ENCODE data around the gene MBD6. TPM values are rescaled to one million over a fixed set of nuclear protein-coding genes. Genes with fewer than 3 reads are reported as not detected.

MBD6 gene
- total RNA-seq, 3 donors from 2014 or later = 12.6 to 26.1 (median 19.7) TPM

GRCh38 chr12:57528831-57529555, 6.4 kb downstream of the MBD6 start:
- H3K27me3 ChIP-seq = no peaks in the 10 kb centered on the region
- TF ChIP-seq POLR2A (IDR thresholded peaks at IDR 0.05) = no peak
- TF ChIP-seq POLR2AphosphoS5 (IDR thresholded peaks at IDR 0.05) = no peak
- no peak for TF ChIP-seq CTCF (IDR thresholded peaks at IDR 0.05)
- H3K27ac ChIP-seq = no peak overlapping the region
- no peak overlapping the region for H3K4me3 ChIP-seq
- H3K9me3 ChIP-seq = no peaks in the 10 kb centered on the region
- intact Hi-C loops (cut with DNase I; ENCODE audit: low total_unique reads) = no loop called here
- DNase-seq (ENCODE audit: low spot score in 2 of 2) = no peak
- peaks cover 0 to 10% of the 10 kb centered on the region in 2 donors for H3K4me1 ChIP-seq
- peaks cover 4% of the 10 kb centered on the region for H3K36me3 ChIP-seq

GRCh38 chr12:57529831-57530230, 7.2 kb downstream of the MBD6 start:
- no peak for TF ChIP-seq POLR2AphosphoS5 (IDR thresholded peaks at IDR 0.05)
- TF ChIP-seq POLR2A (IDR thresholded peaks at IDR 0.05) = no peak
- TF ChIP-seq CTCF (IDR thresholded peaks at IDR 0.05) = no peak
- H3K36me3 ChIP-seq = peaks cover 4% of the 10 kb centered on the region

GRCh38 chr12:57530396-57531142, 7.9 kb downstream of the MBD6 start:
- no peaks in the 10 kb centered on the region for H3K9me3 ChIP-seq
- H3K4me1 ChIP-seq = no peaks in the 10 kb centered on the region
- no peak overlapping the region for H3K27ac ChIP-seq
- no peak for TF ChIP-seq POLR2A (IDR thresholded peaks at IDR 0.05)
- no peak for TF ChIP-seq POLR2AphosphoS5 (IDR thresholded peaks at IDR 0.05)
- no peak for TF ChIP-seq CTCF (IDR thresholded peaks at IDR 0.05)
- H3K4me3 ChIP-seq = no peak overlapping the region
- no peak for DNase-seq (ENCODE audit: low spot score in 2 of 2)
- H3K36me3 ChIP-seq = peaks cover 4% of the 10 kb centered on the region
- H3K27me3 ChIP-seq = no peaks in the 10 kb centered on the region
- intact Hi-C loops (cut with DNase I; ENCODE audit: low total_unique reads) = no loop called here

More at GRCh38 chr12:57529831-57530230, 7.2 kb downstream of the MBD6 start:
- intact Hi-C loops (cut with DNase I; ENCODE audit: low total_unique reads) = no loop called here
- no peaks in the 10 kb centered on the region for H3K9me3 ChIP-seq
- no peak overlapping the region for H3K27ac ChIP-seq
- no peak overlapping the region for H3K4me3 ChIP-seq
- H3K27me3 ChIP-seq = no peaks in the 10 kb centered on the region
- no peak for DNase-seq (ENCODE audit: low spot score in 2 of 2)
- peaks cover 0 to 2% of the 10 kb centered on the region in 2 donors for H3K4me1 ChIP-seq

GRCh38 chr12:57531836-57532235, 9.2 kb downstream of the MBD6 start:
- H3K4me3 ChIP-seq = no peak overlapping the region
- no peak overlapping the region for H3K27ac ChIP-seq
- no peaks in the 10 kb centered on the region for H3K27me3 ChIP-seq
- H3K4me1 ChIP-seq = no peaks in the 10 kb centered on the region
- H3K36me3 ChIP-seq = peaks cover 4% of the 10 kb centered on the region
- intact Hi-C loops (cut with DNase I; ENCODE audit: low total_unique reads) = no loop called here
- no peaks in the 10 kb centered on the region for H3K9me3 ChIP-seq
- DNase-seq (ENCODE audit: low spot score in 2 of 2) = no peak
- TF ChIP-seq POLR2A (IDR thresholded peaks at IDR 0.05) (no peak), POLR2AphosphoS5 (IDR thresholded peaks at IDR 0.05) (no peak), CTCF (IDR thresholded peaks at IDR 0.05) (no peak)

- TF ChIP-seq POLR2A (IDR thresholded peaks at IDR 0.05) = no peak
- TF ChIP-seq POLR2AphosphoS5 (IDR thresholded peaks at IDR 0.05) = no peak
- no peak for TF ChIP-seq CTCF (IDR thresholded peaks at IDR 0.05)
- intact Hi-C loops (cut with DNase I; ENCODE audit: low total_unique reads) = no loop called here
- Histone ChIP-seq H3K27me3 (no peaks in the 10 kb centered on the region), H3K9me3 (no peaks in the 10 kb centered on the region), H3K4me3 (no peak overlapping the region), H3K27ac (no peak overlapping the region), H3K36me3 (peaks cover 4% of the 10 kb centered on the region), H3K4me1 (no peaks in the 10 kb centered on the region)
- DNase-seq (ENCODE audit: low spot score in 2 of 2) = no peak
Measured at GRCh38 chr12:57533108-57533507, 10.5 kb downstream of the MBD6 start.
